Measurements from ENCODE around the gene RAD9B. TPM values are rescaled to one million over a fixed set of nuclear protein-coding genes. Genes with fewer than 3 reads are reported as not detected.
"Not testable (repeated sequence)": the region's sequence is repeated elsewhere in the genome, so short reads cannot be mapped to it uniquely, and the experiment has no call there.

Gene RAD9B
- total RNA-seq, 1 donor from 2014 or later: 0.26 TPM

- no peak for DNase-seq (ENCODE audit: low read depth)
- no peak for FAIRE-seq
- TF ChIP-seq, protein P1, sequence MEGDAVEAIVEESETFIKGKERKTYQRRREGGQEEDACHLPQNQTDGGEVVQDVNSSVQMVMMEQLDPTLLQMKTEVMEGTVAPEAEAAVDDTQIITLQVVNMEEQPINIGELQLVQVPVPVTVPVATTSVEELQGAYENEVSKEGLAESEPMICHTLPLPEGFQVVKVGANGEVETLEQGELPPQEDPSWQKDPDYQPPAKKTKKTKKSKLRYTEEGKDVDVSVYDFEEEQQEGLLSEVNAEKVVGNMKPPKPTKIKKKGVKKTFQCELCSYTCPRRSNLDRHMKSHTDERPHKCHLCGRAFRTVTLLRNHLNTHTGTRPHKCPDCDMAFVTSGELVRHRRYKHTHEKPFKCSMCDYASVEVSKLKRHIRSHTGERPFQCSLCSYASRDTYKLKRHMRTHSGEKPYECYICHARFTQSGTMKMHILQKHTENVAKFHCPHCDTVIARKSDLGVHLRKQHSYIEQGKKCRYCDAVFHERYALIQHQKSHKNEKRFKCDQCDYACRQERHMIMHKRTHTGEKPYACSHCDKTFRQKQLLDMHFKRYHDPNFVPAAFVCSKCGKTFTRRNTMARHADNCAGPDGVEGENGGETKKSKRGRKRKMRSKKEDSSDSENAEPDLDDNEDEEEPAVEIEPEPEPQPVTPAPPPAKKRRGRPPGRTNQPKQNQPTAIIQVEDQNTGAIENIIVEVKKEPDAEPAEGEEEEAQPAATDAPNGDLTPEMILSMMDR (IDR thresholded peaks at IDR 0.05; ENCODE audit: insufficient read depth, low read length, severe bottlenecking): no peak
- Histone ChIP-seq H3K36me3 (ENCODE audit: control insufficient read depth, insufficient read depth, low read length) (no peaks in the 10 kb centered on the region), H3K4me3 (ENCODE audit: low read depth, low read length) (no peak overlapping the region), H3K27me3 (ENCODE audit: control insufficient read depth, insufficient read depth, low read length) (no peaks in the 10 kb centered on the region)
Measured at GRCh38 chr12:110516995-110517394, 14.9 kb downstream of the RAD9B start.

GRCh38 chr12:110518014-110518413, 15.9 kb downstream of the RAD9B start:
- H3K4me3 ChIP-seq (ENCODE audit: low read depth, low read length); H3K27me3 ChIP-seq (ENCODE audit: control insufficient read depth, insufficient read depth, low read length); H3K36me3 ChIP-seq (ENCODE audit: control insufficient read depth, insufficient read depth, low read length); DNase-seq (ENCODE audit: low read depth); FAIRE-seq: not testable (repeated sequence)

DNA sequence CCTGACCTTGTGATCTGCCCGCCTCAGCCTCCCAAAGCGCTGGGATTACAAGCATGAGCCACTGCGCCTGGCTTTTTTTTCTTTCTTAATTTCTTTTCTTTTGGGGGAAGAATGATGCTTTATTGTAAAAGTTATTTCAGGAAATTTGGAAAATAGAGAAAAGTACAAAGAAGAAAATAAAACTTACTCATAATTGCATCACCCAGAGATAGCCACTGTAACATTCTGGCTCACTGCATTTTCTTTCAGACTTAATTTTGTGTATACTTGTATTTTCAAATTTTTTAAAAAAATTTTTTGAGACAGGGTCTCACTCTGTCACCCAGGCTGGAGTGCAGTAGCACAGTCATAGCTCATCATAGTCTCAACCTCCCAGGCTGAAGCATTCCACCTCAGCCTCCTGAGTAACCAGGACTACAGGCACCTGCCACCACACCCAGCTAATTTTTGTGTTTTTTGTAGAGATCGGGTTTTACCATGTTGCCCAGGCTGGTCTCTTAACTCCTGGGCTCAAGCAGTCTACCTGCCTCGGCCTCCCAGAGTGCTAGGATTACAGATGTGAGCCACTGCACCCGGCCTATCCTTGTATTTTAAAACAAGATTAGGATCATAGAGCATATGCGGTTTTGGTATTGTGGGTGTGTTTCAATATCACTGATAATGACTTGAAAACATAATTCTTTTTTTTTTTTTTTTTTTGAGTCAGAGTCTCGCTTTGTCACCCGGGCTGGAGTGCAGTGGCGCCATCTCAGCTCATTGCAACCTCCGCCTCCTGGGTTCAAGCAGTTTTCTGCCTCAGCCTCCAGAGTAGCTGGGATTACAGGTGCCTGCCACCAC, 19.0 kb downstream of the RAD9B start:
- H3K36me3 ChIP-seq (ENCODE audit: control insufficient read depth, insufficient read depth, low read length); FAIRE-seq; H3K27me3 ChIP-seq (ENCODE audit: control insufficient read depth, insufficient read depth, low read length); DNase-seq (ENCODE audit: low read depth); H3K4me3 ChIP-seq (ENCODE audit: low read depth, low read length): not testable (repeated sequence)

DNA sequence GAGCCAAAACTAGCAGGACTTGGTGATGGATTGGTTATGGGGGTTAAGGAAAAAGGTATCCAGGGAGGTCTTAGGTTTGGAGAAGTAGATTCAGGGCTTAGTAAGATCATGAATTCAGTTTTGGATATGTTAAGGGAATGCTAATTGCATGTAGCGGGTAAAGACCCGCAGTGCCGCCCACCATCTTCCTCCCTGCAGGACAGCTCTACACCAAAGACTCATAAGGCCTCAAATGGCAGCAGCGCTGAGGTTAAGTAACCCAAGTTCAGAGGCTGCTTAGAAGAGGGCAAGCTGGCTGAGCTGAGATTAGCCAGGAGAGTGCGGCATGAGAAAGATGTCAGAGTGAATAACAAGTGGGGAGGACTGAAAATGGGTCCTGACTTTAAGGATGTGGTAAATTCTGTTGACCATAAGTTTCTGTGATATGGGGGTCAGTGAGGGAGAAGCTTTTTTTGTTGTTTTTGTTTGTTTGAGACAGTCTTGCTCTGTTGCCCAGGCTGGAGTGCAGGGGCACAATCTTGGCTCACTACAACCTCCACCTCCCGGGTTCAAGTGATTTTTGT, 26.2 kb downstream of the RAD9B start:
- no peaks in the 10 kb centered on the region for H3K27me3 ChIP-seq (ENCODE audit: control insufficient read depth, insufficient read depth, low read length)
- FAIRE-seq: no peak
- peaks cover 2% of the 10 kb centered on the region for H3K36me3 ChIP-seq (ENCODE audit: control insufficient read depth, insufficient read depth, low read length)
- TF ChIP-seq, protein P1 (IDR thresholded peaks at IDR 0.05; ENCODE audit: insufficient read depth, low read length, severe bottlenecking): no peak
- no peak for DNase-seq (ENCODE audit: low read depth)
- no peak overlapping the region for H3K4me3 ChIP-seq (ENCODE audit: low read depth, low read length)

- no peak overlapping the region for H3K4me3 ChIP-seq (ENCODE audit: low read depth, low read length)
- H3K27me3 ChIP-seq (ENCODE audit: control insufficient read depth, insufficient read depth, low read length): no peaks in the 10 kb centered on the region
- peaks cover 2% of the 10 kb centered on the region for H3K36me3 ChIP-seq (ENCODE audit: control insufficient read depth, insufficient read depth, low read length)
- FAIRE-seq (no peak), DNase-seq (ENCODE audit: low read depth) (no peak)
- TF ChIP-seq, protein P1 (IDR thresholded peaks at IDR 0.05; ENCODE audit: insufficient read depth, low read length, severe bottlenecking): no peak
Measured at GRCh38 chr12:110530511-110530910, 28.4 kb downstream of the RAD9B start.

DNA sequence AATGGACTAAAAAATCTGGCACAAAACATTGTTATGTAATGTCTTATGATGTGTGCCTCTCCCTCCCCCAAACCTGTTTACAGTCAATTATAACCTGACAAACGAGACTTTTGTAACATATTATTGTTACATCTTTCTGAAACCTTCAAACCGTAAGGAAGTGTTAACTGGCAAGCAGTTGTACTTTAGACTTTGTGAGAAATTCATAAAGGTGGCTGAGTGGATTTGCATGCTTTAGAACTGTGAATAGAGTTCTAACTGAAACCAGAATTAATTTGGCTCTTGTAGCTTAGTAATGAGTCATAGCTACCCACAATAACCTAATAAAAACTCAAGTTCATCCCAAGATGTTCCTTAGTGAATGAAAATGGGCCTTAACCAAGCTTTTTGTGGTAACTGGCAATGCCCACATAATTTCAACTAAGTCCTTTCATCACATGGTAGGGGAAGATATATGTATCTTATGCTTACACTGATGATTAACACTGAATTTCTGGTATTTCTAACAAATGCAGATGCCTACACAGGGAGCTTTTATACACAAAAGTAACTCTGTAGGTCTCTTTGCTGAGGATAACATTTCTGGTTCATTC, 29.7 kb downstream of the RAD9B start:
- Histone ChIP-seq H3K4me3 (ENCODE audit: low read depth, low read length) (no peak overlapping the region), H3K27me3 (ENCODE audit: control insufficient read depth, insufficient read depth, low read length) (no peaks in the 10 kb centered on the region), H3K36me3 (ENCODE audit: control insufficient read depth, insufficient read depth, low read length) (peaks cover 6% of the 10 kb centered on the region)
- DNase-seq (ENCODE audit: low read depth) (peak; percentile 18), FAIRE-seq (no peak)
- TF ChIP-seq, protein P1 (IDR thresholded peaks at IDR 0.05; ENCODE audit: insufficient read depth, low read length, severe bottlenecking): no peak

Data from bronchial epithelial cell (primary cell).